Renal cortex interstitium (tissue), 15 donors: Measurements from ENCODE around the gene NDUFB2. TPM values are rescaled to one million over a fixed set of nuclear protein-coding genes. Genes with fewer than 3 reads are reported as not detected.

Experiments used
- DNase-seq, 11 donors: peaks; one replicate each; pipeline ENCODE4 v3.0.0-alpha.2; 2013; ENCODE audit warnings: low read depth in 9 of 11, low spot score in 4 of 11; ENCODE audit errors: extremely low read depth in 1 of 11
- long read RNA-seq, 16 experiments: transcript quantifications; one replicate each; lab custom pipeline, GENCODE V29; 2026
- polyA plus RNA-seq, 3 donors: library from polyadenylated mRNA; unstranded; fragments of 120-200 nt; gene quantifications; one replicate each; pipeline ENCODE4 v1.2.1, GENCODE V29; 2013; ENCODE audit not compliant: insufficient read length in 3 of 3

NDUFB2 gene
- polyA plus RNA-seq = 100 to 1,000 TPM; 145 to 193 (median 193) TPM
- long read RNA-seq, donor 1, transcript NDUFB2-214 (3 exons, 665 nt) = minor isoform, 5 of 323 reads
- long read RNA-seq, donor 1, transcript NDUFB2-201 (4 exons, 504 nt) = major isoform, 188 of 323 reads
- long read RNA-seq, donor 1, transcript NDUFB2-207 (3 exons, 1,101 nt) = minor isoform, 7 of 323 reads
- long read RNA-seq, donor 1, partial matches to known transcripts = 123 of 323 reads
- long read RNA-seq, donor 1, other reads (novel, unspliced or antisense) = 0 of 323 reads
- long read RNA-seq, donor 2, transcript NDUFB2-207 (3 exons, 1,101 nt) = minor isoform, 6 of 361 reads
- long read RNA-seq, donor 2, transcript NDUFB2-214 (3 exons, 665 nt) = minor isoform, 17 of 361 reads
- long read RNA-seq, donor 2, transcript NDUFB2-201 (4 exons, 504 nt) = major isoform, 202 of 361 reads
- long read RNA-seq, donor 2, partial matches to known transcripts = 130 of 361 reads
- long read RNA-seq, donor 2, other reads (novel, unspliced or antisense) = 0 of 361 reads
- long read RNA-seq, donor 3, transcript NDUFB2-207 (3 exons, 1,101 nt) = minor isoform, 17 of 522 reads
- long read RNA-seq, donor 3, transcript NDUFB2-201 (4 exons, 504 nt) = major isoform, 313 of 522 reads
- long read RNA-seq, donor 3, transcript NDUFB2-214 (3 exons, 665 nt) = minor isoform, 6 of 522 reads
- long read RNA-seq, donor 3, partial matches to known transcripts = 174 of 522 reads
- long read RNA-seq, donor 3, other reads (novel, unspliced or antisense) = 6 of 522 reads
- long read RNA-seq, donor 4, transcript NDUFB2-207 (3 exons, 1,101 nt) = minor isoform, 12 of 307 reads
- long read RNA-seq, donor 4, transcript NDUFB2-201 (4 exons, 504 nt) = major isoform, 203 of 307 reads
- long read RNA-seq, donor 4, transcript NDUFB2-214 (3 exons, 665 nt) = minor isoform, 11 of 307 reads
- long read RNA-seq, donor 4, partial matches to known transcripts = 78 of 307 reads
- long read RNA-seq, donor 4, other reads (novel, unspliced or antisense) = 0 of 307 reads
- long read RNA-seq, donor 5 = 0 reads
- long read RNA-seq, donor 6, transcript NDUFB2-207 (3 exons, 1,101 nt) = minor isoform, 18 of 311 reads
- long read RNA-seq, donor 6, transcript NDUFB2-201 (4 exons, 504 nt) = major isoform, 157 of 311 reads
- long read RNA-seq, donor 6, transcript NDUFB2-214 (3 exons, 665 nt) = minor isoform, 14 of 311 reads
- long read RNA-seq, donor 6, partial matches to known transcripts = 115 of 311 reads
- long read RNA-seq, donor 6, other reads (novel, unspliced or antisense) = 5 of 311 reads
- long read RNA-seq, donor 7, transcript NDUFB2-207 (3 exons, 1,101 nt) = minor isoform, 17 of 497 reads
- long read RNA-seq, donor 7, transcript NDUFB2-201 (4 exons, 504 nt) = major isoform, 303 of 497 reads
- long read RNA-seq, donor 7, transcript NDUFB2-214 (3 exons, 665 nt) = minor isoform, 11 of 497 reads
- long read RNA-seq, donor 7, partial matches to known transcripts = 156 of 497 reads
- long read RNA-seq, donor 7, other reads (novel, unspliced or antisense) = 5 of 497 reads
- long read RNA-seq, donor 8 = 0 reads
- long read RNA-seq, donor 9, transcript NDUFB2-214 (3 exons, 665 nt) = minor isoform, 11 of 339 reads
- long read RNA-seq, donor 9, transcript NDUFB2-207 (3 exons, 1,101 nt) = minor isoform, 10 of 339 reads
- long read RNA-seq, donor 9, transcript NDUFB2-201 (4 exons, 504 nt) = major isoform, 232 of 339 reads
- long read RNA-seq, donor 9, partial matches to known transcripts = 81 of 339 reads
- long read RNA-seq, donor 9, other reads (novel, unspliced or antisense) = 0 of 339 reads
- long read RNA-seq, donor 10, transcript NDUFB2-207 (3 exons, 1,101 nt) = minor isoform, 9 of 410 reads
- long read RNA-seq, donor 10, transcript NDUFB2-214 (3 exons, 665 nt) = minor isoform, 13 of 410 reads
- long read RNA-seq, donor 10, transcript NDUFB2-201 (4 exons, 504 nt) = major isoform, 250 of 410 reads
- long read RNA-seq, donor 10, partial matches to known transcripts = 132 of 410 reads
- long read RNA-seq, donor 10, other reads (novel, unspliced or antisense) = 0 of 410 reads
- long read RNA-seq, donor 11, transcript NDUFB2-207 (3 exons, 1,101 nt) = minor isoform, 6 of 230 reads
- long read RNA-seq, donor 11, transcript NDUFB2-201 (4 exons, 504 nt) = major isoform, 142 of 230 reads
- long read RNA-seq, donor 11, transcript NDUFB2-214 (3 exons, 665 nt) = minor isoform, 6 of 230 reads
- long read RNA-seq, donor 11, partial matches to known transcripts = 73 of 230 reads
- long read RNA-seq, donor 11, other reads (novel, unspliced or antisense) = 0 of 230 reads
- long read RNA-seq, donor 12, transcript NDUFB2-214 (3 exons, 665 nt) = minor isoform, 6 of 182 reads
- long read RNA-seq, donor 12, transcript NDUFB2-201 (4 exons, 504 nt) = major isoform, 99 of 182 reads
- long read RNA-seq, donor 12, partial matches to known transcripts = 69 of 182 reads
- long read RNA-seq, donor 12, other reads (novel, unspliced or antisense) = 0 of 182 reads
- long read RNA-seq, donor 13 = 0 reads
- long read RNA-seq, donor 14, transcript NDUFB2-201 (4 exons, 504 nt) = major isoform, 252 of 363 reads
- long read RNA-seq, donor 14, transcript NDUFB2-214 (3 exons, 665 nt) = minor isoform, 14 of 363 reads
- long read RNA-seq, donor 14, partial matches to known transcripts = 85 of 363 reads
- long read RNA-seq, donor 14, other reads (novel, unspliced or antisense) = 5 of 363 reads
- long read RNA-seq, donor 15, transcript NDUFB2-201 (4 exons, 504 nt) = major isoform, 99 of 145 reads
- long read RNA-seq, donor 15, transcript NDUFB2-207 (3 exons, 1,101 nt) = minor isoform, 6 of 145 reads
- long read RNA-seq, donor 15, transcript NDUFB2-214 (3 exons, 665 nt) = minor isoform, 6 of 145 reads
- long read RNA-seq, donor 15, partial matches to known transcripts = 33 of 145 reads
- long read RNA-seq, donor 15, other reads (novel, unspliced or antisense) = 0 of 145 reads
- long read RNA-seq, donor 16, transcript NDUFB2-214 (3 exons, 665 nt) = minor isoform, 25 of 699 reads
- long read RNA-seq, donor 16, transcript NDUFB2-207 (3 exons, 1,101 nt) = minor isoform, 16 of 699 reads
- long read RNA-seq, donor 16, transcript NDUFB2-201 (4 exons, 504 nt) = major isoform, 518 of 699 reads
- long read RNA-seq, donor 16, partial matches to known transcripts = 111 of 699 reads
- long read RNA-seq, donor 16, other reads (novel, unspliced or antisense) = 20 of 699 reads

DNA sequence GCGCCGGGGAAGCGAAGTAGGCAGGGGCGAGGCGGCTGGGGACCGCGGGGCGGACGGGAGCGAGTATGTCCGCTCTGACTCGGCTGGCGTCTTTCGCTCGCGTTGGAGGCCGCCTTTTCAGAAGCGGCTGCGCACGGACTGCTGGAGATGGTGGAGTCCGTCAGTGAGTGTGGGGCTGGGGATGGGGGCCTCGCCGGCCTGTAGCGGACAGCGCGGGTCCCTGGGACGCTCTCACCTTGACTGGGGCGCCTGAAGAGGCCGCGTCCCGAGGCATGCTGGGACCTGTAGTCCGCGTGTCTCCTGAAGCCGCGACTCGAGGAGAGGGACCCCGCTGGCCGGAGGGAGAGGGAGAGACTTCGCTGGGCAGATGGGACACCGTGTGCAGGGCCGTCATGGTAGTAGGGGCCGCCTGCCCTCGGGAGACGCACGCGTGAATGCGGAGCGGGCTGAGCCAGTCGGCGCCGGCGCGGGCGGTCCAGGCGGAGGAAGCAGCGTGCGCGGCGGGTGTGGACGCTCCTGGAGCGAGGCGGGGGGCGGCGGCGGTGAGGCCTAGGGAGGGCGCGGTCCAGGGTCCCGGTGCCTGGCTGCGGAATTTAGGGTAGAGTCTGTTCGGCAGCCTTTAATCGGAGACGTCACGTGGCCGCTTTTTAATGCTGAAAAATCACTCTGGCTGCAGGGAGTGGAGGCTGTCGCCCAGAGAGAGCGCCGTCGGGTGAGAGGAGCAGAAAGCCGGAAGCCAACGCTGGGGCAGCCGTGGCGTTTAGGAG is at the start of gene NDUFB2:
TSS of gene NDUFB2 (plus strand) at position 29 of the 767 bp plus-strand sequence. CDS start at position 66, 37 bp downstream.
- peak; percentile 70 to 87 (median 84) for DNase-seq

DNA sequence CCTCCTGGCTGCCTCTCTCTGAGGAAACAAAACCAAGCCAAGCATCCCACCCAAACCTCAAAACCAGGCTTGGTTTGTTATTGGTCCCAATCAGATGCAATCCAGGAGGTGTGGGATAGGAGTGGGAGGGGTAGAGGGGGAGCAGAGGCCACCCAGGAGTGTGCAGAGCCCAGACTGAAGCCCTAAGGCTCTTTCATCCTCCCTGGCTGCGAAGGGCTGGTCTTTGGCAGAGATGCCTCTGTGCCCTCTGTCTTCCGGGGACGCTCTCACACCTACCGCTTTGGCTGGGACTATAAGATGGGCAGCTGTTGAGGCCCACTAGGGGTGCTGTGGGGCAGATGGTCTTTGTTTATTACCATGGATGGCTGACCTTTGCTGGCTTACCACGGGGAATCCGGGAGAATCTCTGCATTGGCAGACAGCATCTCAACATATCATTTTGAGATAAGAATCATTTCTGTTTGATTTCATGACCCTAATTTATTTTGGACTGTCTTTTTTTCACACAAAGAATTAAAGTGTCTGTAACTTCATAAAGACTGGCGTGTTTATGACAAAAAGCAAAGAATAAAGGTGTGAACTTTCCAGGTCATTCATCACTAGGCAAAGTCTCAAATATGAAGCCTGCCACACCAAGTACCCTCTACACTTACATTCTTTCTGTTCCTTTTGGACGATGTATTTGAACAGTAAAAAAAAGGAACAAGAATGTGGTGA is 49.4 kb upstream of the NDUFB2 start:
- DNase-seq = peak in 3 of 11 donors; percentile 31 to 66 (median 58)

DNA sequence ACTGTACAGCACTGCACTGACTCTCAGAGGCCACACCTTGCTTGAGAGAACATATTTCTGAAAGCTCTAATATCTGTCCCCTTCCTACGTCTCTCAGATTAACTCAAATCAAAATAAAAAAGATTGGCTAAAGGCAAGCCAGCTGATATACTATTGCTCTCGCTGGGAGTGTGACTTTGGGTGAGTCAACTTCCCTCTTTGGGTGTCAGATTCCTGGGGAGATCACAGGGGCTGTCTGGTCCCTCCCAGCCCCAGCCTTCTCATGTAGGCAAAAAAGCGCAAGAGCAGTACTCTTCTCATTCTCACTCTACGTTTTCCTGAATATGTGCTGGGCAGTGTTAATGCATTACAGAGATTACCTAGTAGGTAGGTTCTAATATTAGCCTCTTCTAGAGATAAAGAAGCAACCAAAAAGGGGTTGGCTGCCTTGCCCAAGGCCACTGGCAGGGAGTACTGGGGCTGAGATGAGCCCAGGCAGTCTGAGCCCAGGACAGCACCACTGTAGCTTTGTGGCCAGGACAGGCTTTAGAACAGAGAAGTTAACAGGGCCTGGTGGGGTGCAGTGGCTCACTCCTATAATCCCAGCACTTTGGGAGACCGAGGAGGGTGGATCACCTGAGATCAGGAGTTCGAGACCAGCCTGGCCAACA is 46.8 kb upstream of the NDUFB2 start:
- DNase-seq = no peak

DNA sequence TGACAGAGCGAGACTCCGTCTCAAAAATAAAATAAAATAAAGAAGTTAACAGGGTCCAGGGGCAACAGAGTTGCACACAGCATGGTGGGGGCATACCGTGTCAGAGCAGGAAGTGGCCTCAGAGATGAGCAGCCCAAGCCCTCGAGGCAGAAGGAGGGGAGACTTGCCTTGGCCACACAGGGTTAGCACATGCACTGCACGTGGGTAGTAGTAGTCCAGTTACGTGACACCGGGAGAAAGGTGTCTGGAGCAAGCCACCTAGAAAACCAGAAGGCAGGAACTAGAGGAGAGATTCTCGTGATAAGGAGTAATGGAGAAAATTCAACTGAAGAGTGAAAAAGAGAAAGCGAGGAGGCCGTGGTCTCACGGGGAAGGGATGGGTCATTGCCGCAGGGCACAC is 46.1 kb upstream of the NDUFB2 start:
- no peak for DNase-seq

DNA sequence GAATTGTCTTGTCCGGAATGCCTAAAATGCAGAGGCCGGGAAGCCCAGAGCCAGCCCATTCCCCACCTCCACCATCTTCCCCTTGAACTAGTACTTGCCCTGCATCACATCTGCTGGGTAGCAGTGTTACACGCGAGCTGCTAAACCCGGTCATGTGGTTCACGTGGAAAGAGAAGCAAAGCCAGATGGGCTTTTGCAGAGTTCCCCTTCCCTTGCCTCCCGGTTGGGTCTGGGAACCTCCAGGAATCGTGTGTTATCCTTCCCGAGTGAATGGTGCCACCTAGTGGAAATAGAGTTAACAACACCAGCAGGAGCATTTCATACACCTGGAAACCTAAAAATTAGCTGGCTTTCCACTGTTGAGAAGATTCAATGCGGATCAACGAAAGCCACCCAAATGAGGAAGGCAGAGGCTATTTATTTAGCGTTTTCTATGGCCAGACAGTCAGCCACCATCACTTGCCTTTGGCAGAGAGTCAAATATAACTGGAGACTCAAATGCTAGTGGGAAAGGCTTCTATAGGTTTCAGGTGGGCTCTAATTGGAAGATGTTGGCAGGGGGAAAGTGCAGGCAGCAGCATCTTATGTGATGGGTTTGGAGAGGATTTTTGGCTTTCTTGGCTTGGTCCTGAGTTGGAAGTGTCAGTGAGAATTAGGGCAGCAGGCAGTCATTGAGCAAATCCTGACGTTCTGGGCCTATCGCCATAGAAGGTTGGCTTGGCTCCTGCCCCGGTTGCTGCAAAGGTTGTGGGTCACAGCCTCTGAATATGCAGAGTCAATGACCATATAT is 43.0 kb upstream of the NDUFB2 start:
- peak in 6 of 11 donors; percentile 70 to 83 (median 74) for DNase-seq

DNA sequence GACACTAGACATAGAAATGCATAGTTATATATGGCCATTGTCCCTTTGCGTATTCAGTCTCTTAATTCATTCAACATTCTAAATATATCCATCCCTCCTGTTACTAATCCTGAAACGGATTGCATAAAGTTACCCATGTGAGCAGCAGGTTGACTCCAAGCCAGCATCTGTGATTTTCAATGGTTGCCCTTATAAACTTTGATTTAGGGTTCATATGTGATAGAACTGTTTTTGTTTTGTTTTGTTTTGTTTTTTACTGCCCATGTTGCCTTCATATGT is 42.5 kb upstream of the NDUFB2 start:
- no peak for DNase-seq

DNA sequence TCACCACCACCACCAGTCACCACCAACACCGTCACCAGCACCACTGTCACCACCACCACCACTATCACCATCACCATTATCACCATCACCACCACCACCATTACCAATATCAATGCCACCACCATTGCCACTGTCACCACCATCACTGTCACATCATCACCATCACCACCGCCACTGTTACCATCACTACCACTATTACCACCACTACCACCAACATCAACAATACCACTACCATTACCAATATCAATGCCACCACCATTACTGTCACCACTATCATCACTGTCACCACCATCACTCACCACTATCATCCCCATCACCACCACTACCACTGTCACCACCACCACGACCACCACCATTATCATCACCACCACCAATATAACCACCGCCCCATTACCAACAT is 41.8 kb upstream of the NDUFB2 start:
- DNase-seq = no peak

DNA sequence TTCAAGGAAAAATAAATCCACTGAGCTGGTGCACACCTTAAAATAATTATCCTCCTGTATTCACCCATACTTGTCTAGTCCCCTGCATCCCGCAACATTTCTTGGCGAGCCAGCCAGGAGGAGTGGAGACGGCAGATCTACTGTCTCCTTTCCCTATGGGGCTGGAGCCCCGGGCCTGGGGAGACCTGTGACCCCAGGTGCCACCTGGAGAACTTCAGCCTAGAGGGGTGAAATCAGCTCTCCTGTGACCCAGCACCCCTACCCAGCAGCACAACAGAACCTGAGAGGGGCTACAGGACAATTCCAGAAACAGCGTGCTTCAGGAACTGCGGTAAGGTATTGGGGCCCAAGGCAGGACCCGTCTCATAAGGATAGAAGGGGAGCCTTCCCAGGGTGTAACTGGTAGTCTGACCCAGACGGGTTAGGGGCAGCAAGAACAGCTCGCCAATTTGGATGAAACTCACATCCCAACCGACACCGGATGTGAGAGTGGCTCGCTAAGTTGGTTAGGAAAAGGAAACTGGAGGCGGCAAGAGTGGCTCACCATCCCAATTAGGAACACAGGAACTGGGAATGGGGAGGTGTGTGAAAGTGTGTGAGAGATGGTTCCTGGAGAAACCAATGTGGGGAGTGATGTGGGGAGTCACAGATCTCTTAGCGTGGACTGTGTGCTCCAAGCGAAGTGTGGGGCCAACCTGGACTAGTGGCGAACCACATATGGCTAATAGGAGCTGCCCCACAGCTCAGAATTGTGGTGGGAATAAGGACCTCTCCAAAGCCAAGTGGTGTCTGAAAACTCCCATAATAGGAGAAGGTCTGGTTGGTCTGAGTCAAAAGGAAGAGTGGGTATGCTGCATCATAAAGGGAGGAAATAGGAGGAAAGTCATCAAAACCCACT is 40.7 kb upstream of the NDUFB2 start:
- DNase-seq = no peak

DNA sequence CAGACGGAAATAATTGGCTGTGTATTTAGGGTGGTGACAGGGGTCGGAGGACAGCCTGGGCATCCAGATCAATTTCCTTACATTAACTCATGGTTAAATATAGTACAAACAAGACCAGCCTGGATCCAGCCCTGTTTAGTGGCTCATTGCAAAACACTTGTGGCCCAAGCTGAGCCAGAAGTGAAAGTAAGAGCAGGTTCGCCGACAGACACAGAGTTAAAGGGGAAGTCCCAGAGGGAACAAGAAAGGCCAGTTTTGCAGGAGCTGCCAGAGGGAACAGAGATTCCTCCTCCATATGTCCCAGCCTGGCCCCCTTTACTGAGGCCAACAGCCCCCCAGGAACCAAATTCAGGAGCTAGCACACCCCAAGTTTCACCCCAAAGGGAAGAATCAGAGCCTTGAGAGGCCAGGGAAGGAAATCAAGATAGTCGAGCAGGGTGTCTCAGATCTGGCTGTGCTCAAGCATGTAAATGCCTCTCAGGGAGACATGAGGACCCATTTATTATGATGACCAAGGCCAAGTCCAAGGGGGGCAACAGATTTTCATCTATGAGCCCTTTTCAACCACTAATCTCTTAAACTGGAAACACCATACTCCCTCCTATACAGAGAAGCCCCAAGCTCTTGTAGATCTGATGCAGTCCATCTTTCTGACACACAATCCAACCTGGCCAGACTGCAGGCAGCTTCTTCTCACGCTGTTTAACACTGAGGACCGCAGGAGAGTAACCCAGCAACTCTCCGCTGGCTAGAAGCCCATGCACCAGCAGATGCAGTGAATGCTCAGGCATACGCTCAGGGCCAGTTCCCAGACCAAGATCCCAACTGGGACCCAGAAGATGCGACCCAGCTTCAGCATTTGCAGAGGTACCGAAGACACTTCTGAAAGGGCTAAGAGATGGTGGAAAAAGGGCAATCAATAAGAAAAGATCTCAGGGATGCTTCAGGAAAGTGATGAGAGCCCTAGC is 39.7 kb upstream of the NDUFB2 start:
- DNase-seq = peak in 2 of 11 donors; percentile 37 to 43

DNA sequence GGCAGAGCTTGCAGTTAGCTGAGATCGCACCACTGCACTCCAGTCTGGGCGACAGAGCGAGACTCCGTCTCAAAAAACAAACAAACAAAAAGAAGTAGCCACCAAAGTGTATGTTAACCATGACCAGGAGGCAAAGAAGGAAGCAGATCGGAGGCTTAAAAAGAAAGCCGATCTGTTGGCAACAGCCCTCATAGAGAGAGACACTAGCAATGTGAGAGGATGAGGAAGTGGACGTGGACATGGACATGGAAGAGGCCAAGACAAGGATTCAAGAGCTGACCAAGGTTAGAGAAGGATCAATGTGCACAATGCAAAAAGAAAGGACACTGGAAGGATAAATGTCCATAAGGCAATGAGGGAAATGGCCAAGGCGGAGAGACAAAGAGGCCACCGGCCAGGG is 38.6 kb upstream of the NDUFB2 start:
- no peak for DNase-seq

DNA sequence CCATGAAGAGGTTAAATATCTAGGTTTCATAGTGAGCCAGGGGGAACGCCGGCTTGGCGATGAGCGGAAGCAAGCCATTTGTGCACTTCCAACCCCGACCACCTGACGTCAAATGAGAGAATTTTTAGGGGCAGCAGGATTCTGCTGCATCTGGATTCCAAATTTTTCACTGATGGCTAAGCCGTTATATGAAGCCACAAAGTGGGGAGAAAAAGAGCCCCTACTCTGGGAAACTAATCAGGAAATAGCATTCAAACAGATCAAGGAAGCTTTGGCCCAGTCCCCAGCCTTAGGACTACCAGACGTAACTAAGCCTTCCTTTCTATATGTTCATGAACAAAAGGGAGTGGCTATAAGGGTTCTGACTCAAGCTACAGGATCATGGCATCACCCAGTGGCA is 36.7 kb upstream of the NDUFB2 start:
- DNase-seq = no peak
